K562 (cell line): ENCODE results near the gene FYB1. TPM values are rescaled to one million over a fixed set of nuclear protein-coding genes. Genes with fewer than 3 reads are reported as not detected.

ENCODE experiments used
- ATAC-seq: fragments of 200-7000 bp; cut with Tn5 transposase; 3 replicates; pipeline ENCODE4 v1.9.1; 2020; ENCODE audit warnings: moderate library complexity
- BruUV-seq: library from RNA; stranded (reverse); fragments of 400-500 nt; replicated peaks from 2 replicates; lab custom pipeline; 2021; lab: Mats Ljungman, UMichigan
- CTCF ChIA-PET: fragments of 300-600 bp; formaldehyde crosslinking; extraction: SDS; loops from one replicate; lab custom pipeline; 2021; ENCODE audit warnings: low intra/inter-chr PET ratio; lab: Yijun Ruan, JAX
- POLR2A ChIA-PET: fragments of 300-600, 350-650 bp; sonication (Branson Sonifier 250); formaldehyde crosslinking; extraction: SDS; loops from one replicate; lab custom pipeline; 2021; ENCODE audit warnings: antibody characterized with exemption, inconsistent platforms; lab: Yijun Ruan, JAX
- DNase-seq, 4 experiments: peaks; one replicate each; pipeline versions ENCODE4 v3.0.0 to v3.0.0-alpha.2; 2011 to 2018; ENCODE audit warnings: low spot score in 3 of 4, mixed read lengths in 3 of 4; ENCODE audit errors: extremely low read depth in 1 of 4
- FAIRE-seq: peaks from 2 replicates; lab custom pipeline; 2011; peaks lifted over from hg19 to GRCh38; lab: Jason Lieb, UNC
- H2AFZ ChIP-seq: 2 replicates; pipeline ENCODE4 v1.6.0; 2011; ENCODE audit warnings: low read depth, low read length, control low read depth, inconsistent platforms
- H3K27ac ChIP-seq: fragments of 200-600 bp; 3 replicates; pipeline ENCODE4 v1.8.0; 2011; ENCODE audit warnings: low read depth, mild to moderate bottlenecking, control low read depth, inconsistent platforms, low read length, moderate library complexity, mixed read lengths; ENCODE audit errors: extremely low read depth
- H3K27me3 ChIP-seq, 2 experiments: fragments of 300-600 bp in 1 of 2; 2 replicates in 1 of 2; 3 replicates in 1 of 2; pipeline versions ENCODE4 v1.6.0 to v1.8.0; 2011; ENCODE audit warnings: inconsistent platforms in 2 of 2, low read length in 2 of 2, mild to moderate bottlenecking in 1 of 2, mixed read lengths in 1 of 2, moderate library complexity in 1 of 2; ENCODE audit not compliant: control insufficient read depth in 2 of 2, insufficient read depth in 2 of 2
- H3K36me3 ChIP-seq: fragments of 300-600 bp; 3 replicates; pipeline ENCODE4 v1.8.0; 2011; ENCODE audit warnings: mild to moderate bottlenecking, low read length, inconsistent platforms; ENCODE audit not compliant: control insufficient read depth, insufficient read depth
- H3K4me1 ChIP-seq, 2 experiments: fragments of 200-600 bp in 1 of 2; replicated peaks in 1 of 2; 2 replicates in 1 of 2; 3 replicates in 1 of 2; pipeline versions ENCODE4 v1.5.1 to v1.8.0; 2011; ENCODE audit warnings: inconsistent platforms in 2 of 2, low read length in 2 of 2, mild to moderate bottlenecking in 1 of 2, mixed read lengths in 1 of 2, moderate library complexity in 1 of 2; ENCODE audit not compliant: control insufficient read depth in 2 of 2, insufficient read depth in 2 of 2
- H3K4me2 ChIP-seq: 2 replicates; pipeline ENCODE4 v1.6.1; 2011; ENCODE audit warnings: low read length, control low read depth, inconsistent platforms, mixed read lengths; ENCODE audit not compliant: insufficient read depth
- H3K4me3 ChIP-seq: fragments of 200-600 bp; sonication (generic), shearing (Covaris generic); 2 replicates; pipeline ENCODE4 v1.5.1; 2016; ENCODE audit warnings: control low read depth, inconsistent platforms
- H3K79me2 ChIP-seq: fragments of 200-600 bp; 3 replicates; pipeline ENCODE4 v1.8.0; 2011; ENCODE audit warnings: low read length, inconsistent platforms; ENCODE audit not compliant: control insufficient read depth, insufficient read depth
- H3K9ac ChIP-seq, 2 experiments: 2 replicates each; pipeline versions ENCODE4 v1.6.0 to v1.6.1; 2011; ENCODE audit warnings: low read depth in 2 of 2, low read length in 2 of 2, control low read depth in 1 of 2, inconsistent platforms in 1 of 2, mild to moderate bottlenecking in 1 of 2, mixed read lengths in 1 of 2; ENCODE audit not compliant: insufficient read depth in 1 of 2
- H3K9me1 ChIP-seq: one replicate; pipeline ENCODE4 v1.6.0; 2011; ENCODE audit warnings: inconsistent platforms, mild to moderate bottlenecking, low read length, moderate library complexity; ENCODE audit not compliant: control insufficient read depth, insufficient read depth
- H3K9me3 ChIP-seq: replicated peaks from 2 replicates; pipeline ENCODE4 v1.5.1; 2011; ENCODE audit warnings: low read depth, low read length, inconsistent platforms; ENCODE audit not compliant: control insufficient read depth, insufficient read depth
- H4K20me1 ChIP-seq: replicated peaks from 2 replicates; pipeline ENCODE4 v1.6.1; 2011; ENCODE audit warnings: low read length, inconsistent platforms, mixed read lengths; ENCODE audit not compliant: control insufficient read depth, insufficient read depth
- ATF3 ChIP-seq, 2 experiments: fragments of 450-650 bp in 1 of 2; sonication (generic) in 1 of 2; formaldehyde crosslinking in 1 of 2; IDR thresholded peaks in 1 of 2; conservative IDR thresholded peaks in 1 of 2; 2 replicates each; pipeline versions ENCODE4 v1.6.1 to v1.8.1; 2016 to 2023; ENCODE audit warnings: mild to moderate bottlenecking in 2 of 2, moderate library complexity in 2 of 2, inconsistent platforms in 1 of 2, missing genetic modification reagents in 1 of 2
- C11orf30 ChIP-seq: fragments of 450-650 bp; IDR thresholded peaks from 2 replicates; pipeline ENCODE4 v1.6.1; 2016; ENCODE audit warnings: low read depth, mild to moderate bottlenecking
- FOSL1 ChIP-seq: fragments of 200-800 bp; sonication (Bioruptor generic); conservative IDR thresholded peaks from 2 replicates; pipeline ENCODE4 v1.6.1; 2016; ENCODE audit warnings: missing genetic modification characterization, missing compliant biosample characterization
- KLF1 ChIP-seq: fragments of 450-650 bp; IDR thresholded peaks from 2 replicates; pipeline ENCODE4 v1.6.1; 2016; ENCODE audit warnings: missing genetic modification characterization, missing compliant biosample characterization
- MAFF ChIP-seq: IDR thresholded peaks from 2 replicates; pipeline ENCODE4 v1.6.1; 2012; ENCODE audit warnings: low read length, improper control_type of control experiment
- MAFG ChIP-seq: fragments of 450-650 bp; conservative IDR thresholded peaks from 2 replicates; pipeline ENCODE4 v1.6.1; 2016; ENCODE audit warnings: missing genetic modification characterization, missing compliant biosample characterization
- MAFK ChIP-seq: IDR thresholded peaks from 2 replicates; pipeline ENCODE4 v1.6.1; 2011; ENCODE audit warnings: low read length, improper control_type of control experiment
- MEIS2 ChIP-seq: fragments of 450-650 bp; IDR thresholded peaks from 2 replicates; pipeline ENCODE4 v1.6.1; 2014; ENCODE audit warnings: mild to moderate bottlenecking; ENCODE audit not compliant: partially characterized antibody
- NCOA6 ChIP-seq: fragments of 450-650 bp; IDR thresholded peaks from 2 replicates; pipeline ENCODE4 v1.6.1; 2017; ENCODE audit warnings: mild to moderate bottlenecking
- SMAD4 ChIP-seq: fragments of 250-450 bp; sonication (Bioruptor Pico); conservative IDR thresholded peaks from 2 replicates; pipeline ENCODE4 v1.8.0; 2021; ENCODE audit warnings: inconsistent platforms, mild to moderate bottlenecking, moderate library complexity
- TBL1XR1 ChIP-seq, 2 experiments: IDR thresholded peaks; 2 replicates each; pipeline ENCODE4 v1.6.1; 2012; ENCODE audit warnings: improper control_type of control experiment in 2 of 2, low read length in 2 of 2, mild to moderate bottlenecking in 1 of 2
- TRIM25 ChIP-seq: fragments of 450-650 bp; IDR thresholded peaks from 2 replicates; pipeline ENCODE4 v1.7.0; 2016; ENCODE audit warnings: borderline replicate concordance
- ZNF124 ChIP-seq: sonication (generic); formaldehyde crosslinking; IDR thresholded peaks from 2 replicates; pipeline ENCODE4 v1.8.1; 2022; ENCODE audit warnings: missing genetic modification reagents
- ZNF133 ChIP-seq: fragments of 250-450 bp; sonication (Bioruptor Pico); IDR thresholded peaks from 2 replicates; pipeline ENCODE4 v1.4.0; 2020; ENCODE audit warnings: mild to moderate bottlenecking
- ZNF316 ChIP-seq: fragments of 450-650 bp; IDR thresholded peaks from 2 replicates; pipeline ENCODE4 v1.6.1; 2016
- ZNF444 ChIP-seq: fragments of 250-450 bp; sonication (Bioruptor Pico); IDR thresholded peaks from 2 replicates; pipeline ENCODE4 v1.4.0; 2020; ENCODE audit warnings: mild to moderate bottlenecking, moderate library complexity
- ZNF766 ChIP-seq: fragments of 200-800 bp; sonication (Bioruptor generic); conservative IDR thresholded peaks from 2 replicates; pipeline ENCODE4 v1.6.1; 2016; ENCODE audit warnings: missing genetic modification characterization, missing compliant biosample characterization
- WGBS: fragments of 100-300 bp; shearing (Covaris generic); methylation state at CpG from one replicate; pipeline ENCODE4 v1.1.6; 2016; ENCODE audit warnings: low coverage, mixed read lengths; ENCODE audit not compliant: insufficient coverage; ENCODE audit errors: missing lambda C conversion rate; 5-methylcytosine and 5-hydroxymethylcytosine counted together
- in situ Hi-C: fragments of 300-500 bp; cut with MboI; formaldehyde crosslinking; loops from 4 replicates; pipeline ENCODE4 v1.15.0; 2018; ENCODE audit warnings: inconsistent platforms, mixed read lengths
- intact Hi-C: fragments of 100-400 bp; cut with micrococcal nuclease; formaldehyde crosslinking; loops from 2 replicates; pipeline ENCODE4 v1.14.2; 2022
- polyA plus RNA-seq, 8 experiments: library from polyadenylated mRNA; depleted of rRNA in 4 of 8; stranded (reverse) in 5 of 8; unstranded in 3 of 8; fragments of >200 nt; fragmentation: Nextera tagmentation in 2 of 8; fragmentation: Illumina TruSeq in 1 of 8; extraction: Ambion mirVana in 2 of 8; extraction: Trizol in 1 of 8; gene quantifications; 2 replicates each; pipeline versions ENCODE4 v1.2.1 to v1.2.3, GENCODE V29; 2011 to 2014; ENCODE audit warnings: inconsistent platforms in 1 of 8, missing spikeins in 1 of 8
- total RNA-seq, 7 experiments: library from RNA; depleted of rRNA in 6 of 7; stranded (reverse); fragments of >200 nt in 6 of 7; fragmentation: Illumina TruSeq in 2 of 7; extraction: Trizol in 2 of 7; gene quantifications; 2 replicates each; pipeline versions ENCODE4 v1.2.1 to v1.2.3, GENCODE V29; 2011 to 2021; ENCODE audit warnings: low replicate concordance in 1 of 7

The FYB1 gene
- total and polyA plus RNA-seq, 9 of the 15 experiments (the other 6 are each of a cell fraction or from before 2014, with no cell fraction given) = 4.7 to 31.5 (median 9.7) TPM

GRCh38 chr5:39140558-39141168, 78.7 kb downstream of the FYB1 start:
- no peaks in the 10 kb centered on the region for H3K9me3 ChIP-seq

GRCh38 chr5:39138892-39139291, 80.5 kb downstream of the FYB1 start:
- CTCF ChIA-PET = no interaction called here
- Histone ChIP-seq H3K9me3 (no peaks in the 10 kb centered on the region), H3K79me2 (no peaks in the 10 kb centered on the region), H3K27me3 (no peaks in the 10 kb centered on the region), H4K20me1 (no peaks in the 10 kb centered on the region), H3K9me1 (no peaks in the 10 kb centered on the region), H2AFZ (no peak overlapping the region), H3K4me2 (no peak overlapping the region), H3K4me1 (peaks cover 0 to 17% of the 10 kb centered on the region in 2 experiments; a peak in 2 of 5 replicates), H3K9ac (no peak overlapping the region), H3K36me3 (no peaks in the 10 kb centered on the region), H3K27ac (no peak overlapping the region), H3K4me3 (no peak overlapping the region)
- DNase-seq = no peak
- in situ Hi-C loops (no loop called here), intact Hi-C loops (no loop called here)
- no peak for FAIRE-seq
- POLR2A ChIA-PET = interaction anchor here (0.7 kb wide), 1 partner anchor 15 kb away, joined by 3 read pairs; no protein-coding TSS in a partner anchor
- BruUV-seq = no TSS peak
- WGBS = 68% methylated on average over 2 of the region's 2 CpGs
- ATAC-seq = no peak
- no peak for TF ChIP-seq MEIS2
- TF ChIP-seq NCOA6 = no peak
- TF ChIP-seq TBL1XR1 (IDR thresholded peaks at IDR 0.05; ENCODE audit: low read length in 2 of 2) = no peak
- no peak for TF ChIP-seq ZNF444 (CRISPR knock-in tag)
- no peak for TF ChIP-seq TRIM25
- no peak for TF ChIP-seq ZNF133 (CRISPR knock-in tag)
- TF ChIP-seq ZNF124 = no peak
- peak; percentile 52; the same call in 1 of the 2 replicates for TF ChIP-seq ATF3 (IDR thresholded peaks at IDR 0.05)
- TF ChIP-seq ATF3 (CRISPR knock-in tag; conservative IDR thresholded peaks at IDR 0.05) = no peak
- peak; percentile 57 for TF ChIP-seq FOSL1 (tag)
- TF ChIP-seq KLF1 (tag) = no peak

More at GRCh38 chr5:39140558-39141168, 78.7 kb downstream of the FYB1 start:
- no peaks in the 10 kb centered on the region for H4K20me1 ChIP-seq
- H3K4me3 ChIP-seq = no peak overlapping the region
- peaks cover 0 to 17% of the 10 kb centered on the region in 2 experiments; a peak in 2 of 5 replicates for H3K4me1 ChIP-seq
- ChIA-PET CTCF (no interaction called here), POLR2A (no interaction called here)
- no peak overlapping the region for H3K27ac ChIP-seq
- FAIRE-seq = no peak
- H3K4me2 ChIP-seq = no peak overlapping the region
- no peaks in the 10 kb centered on the region for H3K79me2 ChIP-seq
- BruUV-seq = no TSS peak
- H3K9me1 ChIP-seq = no peaks in the 10 kb centered on the region
- peak overlapping the region; percentile 61 for H2AFZ ChIP-seq
- WGBS = 57% methylated on average over 7 of the region's 7 CpGs
- in situ Hi-C loops = no loop called here
- intact Hi-C loops = loop anchor here (10.0 kb wide), 1 partner anchor 434 kb away; no protein-coding TSS in a partner anchor
- no peaks in the 10 kb centered on the region for H3K27me3 ChIP-seq
- DNase-seq = no peak
- peak; percentile 36 for ATAC-seq
- H3K36me3 ChIP-seq = no peaks in the 10 kb centered on the region
- TF ChIP-seq MAFG (tag) (peak; percentile 65), C11orf30 (peak; percentile 83), MAFF (peak; percentile 55), ZNF766 (CRISPR knock-in tag) (no peak), FOSL1 (tag) (peak; percentile 44), SMAD4 (CRISPR knock-in tag) (no peak), ZNF316 (peak; percentile 93), MAFK (peak; percentile 63; the same call in 1 of the 2 replicates)
- no peak overlapping the region for H3K9ac ChIP-seq
